Ascending aorta (tissue), 2 donors: Measurements from ENCODE around the gene SOX12. TPM values are rescaled to one million over a fixed set of nuclear protein-coding genes. Genes with fewer than 3 reads are reported as not detected.

Experiments used
- DNase-seq, 2 donors: peaks; one replicate each; pipeline ENCODE4 v3.0.0-alpha.2; 2019; ENCODE audit warnings: low spot score in 2 of 2
- H3K27ac ChIP-seq, 2 donors: fragments of 200-600 bp; sonication (generic); one replicate each; pipeline ENCODE4 v1.5.1; 2016 to 2017; ENCODE audit warnings: mild to moderate bottlenecking in 1 of 2
- H3K27me3 ChIP-seq: fragments of 200-600 bp; sonication (generic); one replicate; pipeline ENCODE4 v1.5.1; 2017
- H3K36me3 ChIP-seq, 2 donors: fragments of 200-600 bp; sonication (generic); one replicate each; pipeline ENCODE4 v1.5.1; 2016
- H3K4me1 ChIP-seq, 2 donors: fragments of 200-600 bp; sonication (generic); one replicate each; pipeline ENCODE4 v1.5.1; 2016 to 2017; ENCODE audit warnings: mild to moderate bottlenecking in 1 of 2
- H3K4me3 ChIP-seq, 2 donors: fragments of 200-600 bp; sonication (generic); one replicate each; pipeline ENCODE4 v1.5.1; 2016 to 2017; ENCODE audit warnings: mild to moderate bottlenecking in 1 of 2
- H3K9me3 ChIP-seq, 2 donors: fragments of 200-600 bp; sonication (generic); one replicate each; pipeline ENCODE4 v1.5.1; 2016
- intact Hi-C: fragments of 100-400 bp; cut with DNase I; formaldehyde crosslinking; loops from one replicate; pipeline ENCODE4 v1.15.1; 2023
- total RNA-seq: library from RNA; depleted of rRNA; stranded (reverse); fragments of >200 nt; gene quantifications from one replicate; pipeline ENCODE4 v1.1.0, GENCODE V29; 2016
- TF ChIP-seq, protein P1 (sequence below), 3 experiments: fragments of 200-600 bp in 2 of 3; fragments of 450-650 bp in 1 of 3; sonication (generic) in 2 of 3; IDR thresholded peaks; one replicate each; pipeline ENCODE4 v1.5.1; 2016 to 2019; ENCODE audit warnings: antibody characterized with exemption in 3 of 3, mild to moderate bottlenecking in 1 of 3, moderate library complexity in 1 of 3

The SOX12 gene
- total RNA-seq, 1 donor from 2014 or later, result 6.2 TPM

GRCh38 chr20:341682-342081 is 16.3 kb downstream of the SOX12 start:
- H3K9me3 ChIP-seq, result peaks cover 0 to 8% of the 10 kb centered on the region in 2 donors
- no peak overlapping the region for H3K4me3 ChIP-seq
- intact Hi-C loops, result no loop called here
- no peaks in the 10 kb centered on the region for H3K27me3 ChIP-seq
- TF ChIP-seq, protein P1, sequence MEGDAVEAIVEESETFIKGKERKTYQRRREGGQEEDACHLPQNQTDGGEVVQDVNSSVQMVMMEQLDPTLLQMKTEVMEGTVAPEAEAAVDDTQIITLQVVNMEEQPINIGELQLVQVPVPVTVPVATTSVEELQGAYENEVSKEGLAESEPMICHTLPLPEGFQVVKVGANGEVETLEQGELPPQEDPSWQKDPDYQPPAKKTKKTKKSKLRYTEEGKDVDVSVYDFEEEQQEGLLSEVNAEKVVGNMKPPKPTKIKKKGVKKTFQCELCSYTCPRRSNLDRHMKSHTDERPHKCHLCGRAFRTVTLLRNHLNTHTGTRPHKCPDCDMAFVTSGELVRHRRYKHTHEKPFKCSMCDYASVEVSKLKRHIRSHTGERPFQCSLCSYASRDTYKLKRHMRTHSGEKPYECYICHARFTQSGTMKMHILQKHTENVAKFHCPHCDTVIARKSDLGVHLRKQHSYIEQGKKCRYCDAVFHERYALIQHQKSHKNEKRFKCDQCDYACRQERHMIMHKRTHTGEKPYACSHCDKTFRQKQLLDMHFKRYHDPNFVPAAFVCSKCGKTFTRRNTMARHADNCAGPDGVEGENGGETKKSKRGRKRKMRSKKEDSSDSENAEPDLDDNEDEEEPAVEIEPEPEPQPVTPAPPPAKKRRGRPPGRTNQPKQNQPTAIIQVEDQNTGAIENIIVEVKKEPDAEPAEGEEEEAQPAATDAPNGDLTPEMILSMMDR (IDR thresholded peaks at IDR 0.05), result no peak
- H3K4me1 ChIP-seq, result peaks cover 0 to 4% of the 10 kb centered on the region in 2 donors
- DNase-seq, result no peak
- H3K36me3 ChIP-seq, result no peaks in the 10 kb centered on the region
- no peak overlapping the region for H3K27ac ChIP-seq

DNA sequence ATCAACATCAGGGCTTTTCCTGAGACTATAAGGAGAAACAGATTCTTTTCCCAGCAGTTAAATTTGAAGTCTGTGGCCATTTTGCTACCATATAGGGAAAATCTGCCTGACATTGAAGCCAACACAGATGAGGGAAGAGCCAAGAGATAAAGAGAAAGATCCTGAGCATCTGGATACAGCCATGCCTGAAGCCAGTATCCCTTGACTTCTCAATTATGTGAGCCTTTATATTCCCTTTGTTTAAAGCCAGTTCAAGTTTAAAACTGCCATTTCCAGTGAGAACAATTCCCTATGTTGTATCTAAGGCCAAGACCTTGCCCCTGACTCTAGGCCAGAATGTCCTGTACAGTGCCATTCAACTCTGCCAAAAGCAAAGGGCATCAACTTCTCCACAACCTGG is 17.8 kb downstream of the SOX12 start:
- H3K4me1 ChIP-seq, result peaks cover 0 to 4% of the 10 kb centered on the region in 2 donors
- no peak overlapping the region for H3K27ac ChIP-seq
- intact Hi-C loops, result no loop called here
- no peak for DNase-seq
- TF ChIP-seq, protein P1 (IDR thresholded peaks at IDR 0.05), result no peak
- H3K36me3 ChIP-seq, result no peaks in the 10 kb centered on the region
- peaks cover 0 to 8% of the 10 kb centered on the region in 2 donors for H3K9me3 ChIP-seq
- no peaks in the 10 kb centered on the region for H3K27me3 ChIP-seq
- no peak overlapping the region for H3K4me3 ChIP-seq

GRCh38 chr20:346033-346639 is 20.8 kb downstream of the SOX12 start:
- Histone ChIP-seq H3K27me3 (no peaks in the 10 kb centered on the region), H3K4me3 (peak overlapping the region; percentile 67 to 83), H3K9me3 (peaks cover 0 to 8% of the 10 kb centered on the region in 2 donors), H3K36me3 (peaks cover 0 to 5% of the 10 kb centered on the region in 2 donors), H3K4me1 (peaks cover 0 to 6% of the 10 kb centered on the region in 2 donors), H3K27ac (peak overlapping the region; percentile 84 to 90)
- intact Hi-C loops, result loop anchor here (2.0 to 5.0 kb wide), 4 partner anchors 49 to 306 kb away; partner anchors contain the start of genes CSNK2A1, RBCK1, SRXN1 and ZCCHC3
- DNase-seq, result no peak
- TF ChIP-seq, protein P1 (IDR thresholded peaks at IDR 0.05), result no peak

GRCh38 chr20:346640-347316 is 21.4 kb downstream of the SOX12 start, which contains the start of gene NRSN2:
NRSN2 (plus strand) TSS chr20:347111; CDS start chr20:349644, 2,533 bp downstream.
- H3K4me1 ChIP-seq, result peaks cover 0 to 6% of the 10 kb centered on the region in 2 donors
- H3K36me3 ChIP-seq, result peaks cover 0 to 5% of the 10 kb centered on the region in 2 donors
- peak in 1 of 2 donors; percentile 80 for DNase-seq
- TF ChIP-seq, protein P1 (IDR thresholded peaks at IDR 0.05), result no peak
- H3K9me3 ChIP-seq, result peaks cover 0 to 7% of the 10 kb centered on the region in 2 donors
- intact Hi-C loops, result loop anchor here (1.0 to 5.0 kb wide), 6 partner anchors 20 to 306 kb away; partner anchors contain the start of genes CSNK2A1, RBCK1, SRXN1 and TBC1D20
- H3K27me3 ChIP-seq, result no peaks in the 10 kb centered on the region
- H3K4me3 ChIP-seq, result peak within 1 kb of the TSS; percentile 67 to 83
- H3K27ac ChIP-seq, result peak within 1 kb of the TSS; percentile 84 to 90

GRCh38 chr20:347317-347639 is 21.9 kb downstream of the SOX12 start:
- no peak for DNase-seq
- TF ChIP-seq, protein P1 (IDR thresholded peaks at IDR 0.05), result no peak
- Histone ChIP-seq H3K36me3 (peaks cover 0 to 5% of the 10 kb centered on the region in 2 donors), H3K27ac (peak overlapping the region; percentile 84 to 90), H3K4me3 (peak overlapping the region; percentile 67 to 83), H3K4me1 (peaks cover 0 to 6% of the 10 kb centered on the region in 2 donors), H3K27me3 (no peaks in the 10 kb centered on the region), H3K9me3 (peaks cover 0 to 2% of the 10 kb centered on the region in 2 donors)
- intact Hi-C loops, result loop anchor here (1.0 to 5.0 kb wide), 6 partner anchors 21 to 305 kb away; partner anchors contain the start of genes CSNK2A1, RBCK1, SRXN1 and TBC1D20
